ENCODE measurements around the gene SMARCA2. TPM values are rescaled to one million over a fixed set of nuclear protein-coding genes. Genes with fewer than 3 reads are reported as not detected.

Gene SMARCA2
- total and polyA plus RNA-seq, 8 donors: 20.5 to 242 (median 78.5) TPM

DNA sequence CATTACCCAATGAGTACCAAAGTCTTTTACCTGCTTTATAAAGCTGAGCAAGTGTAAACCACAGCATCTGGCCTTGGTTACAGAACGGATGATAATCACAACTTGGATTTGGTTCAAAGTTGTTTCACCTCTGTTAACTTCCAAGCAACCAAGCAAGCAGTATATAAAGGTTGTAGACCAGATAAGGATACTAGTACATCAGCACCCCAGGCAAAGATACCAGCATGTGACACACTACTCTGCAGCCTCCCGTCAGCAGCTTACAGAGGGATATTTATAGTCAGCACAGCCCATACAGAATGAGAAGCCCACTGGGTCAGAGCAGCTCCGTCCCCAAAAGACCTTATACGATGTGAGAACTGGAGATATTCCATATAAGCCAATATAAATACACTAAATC lies 193.3 kb downstream of the SMARCA2 start:
- no peak for DNase-seq
- WGBS, 5 donors: 56 to 86% (median 71%) methylated on average over 4 of the region's 4 CpGs

DNA sequence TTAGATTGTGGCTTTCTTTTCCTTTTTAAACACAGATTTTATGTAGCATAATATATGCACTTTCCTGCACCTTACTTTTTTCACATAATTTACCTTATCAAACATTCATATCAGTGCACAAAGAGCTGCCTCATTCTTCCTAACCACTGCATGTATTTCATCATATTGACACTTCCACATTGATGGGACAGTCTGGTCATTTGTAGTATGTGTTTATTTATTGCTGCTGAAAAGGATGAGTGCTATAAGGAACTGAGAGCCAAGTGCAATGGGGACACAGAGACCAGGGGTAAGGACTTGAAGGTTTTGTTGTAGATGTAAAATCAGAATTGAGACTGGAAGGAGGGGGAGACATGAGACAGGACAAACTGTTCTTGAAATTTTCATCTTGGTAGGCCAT lies 193.8 kb downstream of the SMARCA2 start:
- H3K27me3 ChIP-seq: no peaks in the 10 kb centered on the region
- no peaks in the 10 kb centered on the region for H3K36me3 ChIP-seq
- H3K4me1 ChIP-seq: peaks cover 0 to 2% (median 0%) of the 10 kb centered on the region in 4 donors
- intact Hi-C loops (cut with DNase I; ENCODE audit: low total_unique reads): no loop called here
- H3K27ac ChIP-seq: no peak overlapping the region
- H3K9me3 ChIP-seq: no peaks in the 10 kb centered on the region
- DNase-seq: no peak
- H3K4me3 ChIP-seq: no peak overlapping the region
- no peak for TF ChIP-seq CTCF (IDR thresholded peaks at IDR 0.05)
- no peak for TF ChIP-seq POLR2AphosphoS5 (IDR thresholded peaks at IDR 0.05)
- no peak for TF ChIP-seq EP300 (IDR thresholded peaks at IDR 0.05)
- TF ChIP-seq POLR2A (IDR thresholded peaks at IDR 0.05): no peak

More for the DNA sequence above, 193.3 kb downstream of the SMARCA2 start:
- H3K4me1 ChIP-seq: no peaks in the 10 kb centered on the region
- no peaks in the 10 kb centered on the region for H3K36me3 ChIP-seq
- intact Hi-C loops (cut with DNase I; ENCODE audit: low total_unique reads): no loop called here
- H3K27me3 ChIP-seq: no peaks in the 10 kb centered on the region
- no peak for TF ChIP-seq EP300 (IDR thresholded peaks at IDR 0.05)
- TF ChIP-seq CTCF (IDR thresholded peaks at IDR 0.05): no peak
- no peak for TF ChIP-seq POLR2A (IDR thresholded peaks at IDR 0.05)
- TF ChIP-seq POLR2AphosphoS5 (IDR thresholded peaks at IDR 0.05): no peak
- H3K27ac ChIP-seq: no peak overlapping the region
- no peak overlapping the region for H3K4me3 ChIP-seq
- H3K9me3 ChIP-seq: no peaks in the 10 kb centered on the region

- Histone ChIP-seq H3K27me3 (no peaks in the 10 kb centered on the region), H3K4me3 (no peak overlapping the region), H3K9me3 (no peaks in the 10 kb centered on the region), H3K36me3 (no peaks in the 10 kb centered on the region), H3K27ac (no peak overlapping the region), H3K4me1 (peaks cover 0 to 6% (median 0%) of the 10 kb centered on the region in 4 donors)
- intact Hi-C loops (cut with DNase I; ENCODE audit: low total_unique reads): no loop called here
- 42 to 70% (median 53%) methylated on average over 2 of the region's 2 CpGs for WGBS, 5 donors
- TF ChIP-seq CTCF (IDR thresholded peaks at IDR 0.05): no peak
- no peak for TF ChIP-seq POLR2AphosphoS5 (IDR thresholded peaks at IDR 0.05)
- TF ChIP-seq POLR2A (IDR thresholded peaks at IDR 0.05): no peak
- no peak for TF ChIP-seq EP300 (IDR thresholded peaks at IDR 0.05)
- DNase-seq: no peak
Measured at GRCh38 chr9:2209400-2209799, 194.3 kb downstream of the SMARCA2 start.

DNA sequence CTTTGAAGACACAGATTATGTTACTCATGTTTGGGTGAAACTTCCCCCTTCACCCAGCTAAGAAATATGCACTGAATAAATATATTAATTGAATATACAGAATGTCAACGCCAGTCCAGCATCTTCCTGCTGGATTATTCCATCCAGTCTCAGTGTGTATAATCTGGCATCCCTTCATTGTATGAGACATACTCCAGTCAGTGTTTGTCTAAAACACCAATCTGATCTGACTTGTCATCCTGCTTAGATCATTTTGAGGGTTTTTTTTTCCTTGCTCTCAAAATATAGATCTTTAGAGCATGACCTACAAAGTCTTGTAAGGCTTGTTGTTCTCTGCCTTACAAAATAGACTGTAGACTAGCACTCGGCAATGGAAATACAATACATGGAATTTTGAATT lies 195.1 kb downstream of the SMARCA2 start:
- no peak for TF ChIP-seq POLR2A (IDR thresholded peaks at IDR 0.05)
- TF ChIP-seq POLR2AphosphoS5 (IDR thresholded peaks at IDR 0.05): no peak
- TF ChIP-seq CTCF (IDR thresholded peaks at IDR 0.05): no peak
- no peak for TF ChIP-seq EP300 (IDR thresholded peaks at IDR 0.05)
- Histone ChIP-seq H3K4me1 (peaks cover 0 to 6% (median 0%) of the 10 kb centered on the region in 4 donors), H3K27ac (no peak overlapping the region), H3K4me3 (no peak overlapping the region), H3K27me3 (no peaks in the 10 kb centered on the region), H3K36me3 (no peaks in the 10 kb centered on the region), H3K9me3 (no peaks in the 10 kb centered on the region)
- no peak for DNase-seq
- intact Hi-C loops (cut with DNase I; ENCODE audit: low total_unique reads): no loop called here
- 70 to 83% (median 71%) methylated on average over 2 of the region's 2 CpGs for WGBS, 5 donors
